H1 (cell line): ENCODE data around the gene CC2D2A. TPM values are rescaled to one million over a fixed set of nuclear protein-coding genes. Genes with fewer than 3 reads are reported as not detected.

Source experiments
- CTCF ChIA-PET: fragments of 300-600 bp; sonication (Branson Sonifier 250); formaldehyde crosslinking; loops from one replicate; lab custom pipeline; 2021; ENCODE audit not compliant: partially characterized antibody; lab: Charles Lee
- POLR2A ChIA-PET: fragments of 300-600 bp; sonication (Branson Sonifier 250); formaldehyde crosslinking; loops from one replicate; lab custom pipeline; 2021; ENCODE audit warnings: inconsistent platforms; ENCODE audit not compliant: partially characterized antibody; lab: Charles Lee
- DNase-seq, 2 experiments: peaks; one replicate each; pipeline versions ENCODE4 v3.0.0 to v3.0.0-alpha.2; 2010 to 2022; ENCODE audit warnings: low spot score in 2 of 2, low read depth in 1 of 2, mixed read lengths in 1 of 2
- FAIRE-seq: peaks from 2 replicates; lab custom pipeline; 2011; peaks lifted over from hg19 to GRCh38; lab: Jason Lieb, UNC
- H2AFZ ChIP-seq: 2 replicates; pipeline ENCODE4 v1.8.1; 2012; ENCODE audit warnings: low read length, inconsistent platforms
- H2AK5ac ChIP-seq: 2 replicates; pipeline ENCODE4 v1.6.1; 2013; ENCODE audit warnings: low read depth, low read length
- H2BK120ac ChIP-seq: replicated peaks from 2 replicates; pipeline ENCODE3; 2013; ENCODE audit warnings: low read depth, low read length, inconsistent platforms
- H2BK12ac ChIP-seq: 2 replicates; pipeline ENCODE4 v1.6.1; 2013; ENCODE audit warnings: low read depth, low read length
- H2BK15ac ChIP-seq: 2 replicates; pipeline ENCODE4 v1.6.1; 2013; ENCODE audit warnings: low read length
- H2BK20ac ChIP-seq: 2 replicates; pipeline ENCODE4 v1.6.1; 2013; ENCODE audit warnings: low read length
- H2BK5ac ChIP-seq: 2 replicates; pipeline ENCODE4 v1.6.1; 2013; ENCODE audit warnings: low read depth, low read length
- H3K14ac ChIP-seq: 2 replicates; pipeline ENCODE4 v1.6.1; 2013; ENCODE audit warnings: inconsistent platforms; ENCODE audit not compliant: insufficient read length
- H3K18ac ChIP-seq: 2 replicates; pipeline ENCODE4 v1.6.1; 2013; ENCODE audit warnings: low read length; ENCODE audit errors: extremely low read depth
- H3K23ac ChIP-seq: 2 replicates; pipeline ENCODE4 v1.6.1; 2013; ENCODE audit warnings: inconsistent platforms; ENCODE audit not compliant: insufficient read length
- H3K23me2 ChIP-seq: 2 replicates; pipeline ENCODE4 v1.6.1; 2013; ENCODE audit warnings: low read depth, low read length
- H3K27ac ChIP-seq: 2 replicates; pipeline ENCODE4 v1.6.1; 2011; ENCODE audit warnings: low read depth, low read length, inconsistent platforms
- H3K27me3 ChIP-seq, 4 experiments: replicated peaks in 1 of 4; 1 replicate in 1 of 4; 2 replicates in 3 of 4; pipeline versions ENCODE4 v1.6.1 to v1.8.1; 2011 to 2013; ENCODE audit warnings: low read length in 3 of 4, mild to moderate bottlenecking in 3 of 4, inconsistent platforms in 2 of 4, mixed read lengths in 2 of 4, moderate library complexity in 1 of 4; ENCODE audit not compliant: control insufficient read depth in 3 of 4, insufficient read depth in 3 of 4; ENCODE audit errors: extremely low read depth in 1 of 4
- H3K36me3 ChIP-seq, 4 experiments: 2 replicates each; pipeline versions ENCODE4 v1.6.1 to v1.8.1; 2011 to 2013; ENCODE audit warnings: mild to moderate bottlenecking in 4 of 4, low read length in 3 of 4, moderate library complexity in 2 of 4, control low read depth in 1 of 4, inconsistent platforms in 1 of 4; ENCODE audit not compliant: insufficient read depth in 4 of 4, control insufficient read depth in 2 of 4
- H3K4ac ChIP-seq: replicated peaks from 2 replicates; pipeline ENCODE3; 2013; ENCODE audit warnings: low read length, low read depth, mixed read lengths, inconsistent platforms; ENCODE audit not compliant: insufficient read length
- H3K4me1 ChIP-seq, 4 experiments: replicated peaks in 1 of 4; 1 replicate in 1 of 4; 2 replicates in 3 of 4; pipeline versions ENCODE4 v1.6.1 to v1.8.1; 2011 to 2013; ENCODE audit warnings: low read length in 3 of 4, inconsistent platforms in 2 of 4, mixed read lengths in 1 of 4; ENCODE audit not compliant: insufficient read depth in 4 of 4, control insufficient read depth in 3 of 4
- H3K4me2 ChIP-seq, 2 experiments: 2 replicates each; pipeline versions ENCODE4 v1.6.1 to v1.8.1; 2011 to 2013; ENCODE audit warnings: low read depth in 2 of 2, low read length in 2 of 2, control low read depth in 1 of 2, inconsistent platforms in 1 of 2, mild to moderate bottlenecking in 1 of 2; ENCODE audit not compliant: insufficient read depth in 1 of 2
- H3K4me3 ChIP-seq, 4 experiments: fragments of 200-600, 300-600 bp in 1 of 4; sonication (generic), shearing (Covaris generic), sonication (Bioruptor Twin) in 1 of 4; 2 replicates each; pipeline versions ENCODE4 v1.5.1 to v1.8.1; 2011 to 2016; ENCODE audit warnings: low read length in 4 of 4, low read depth in 3 of 4, control low read depth in 2 of 4, inconsistent platforms in 2 of 4, mild to moderate bottlenecking in 2 of 4, mixed read lengths in 1 of 4, moderate library complexity in 1 of 4; ENCODE audit not compliant: insufficient read depth in 2 of 4; ENCODE audit errors: extremely low read depth in 1 of 4
- H3K56ac ChIP-seq: replicated peaks from 2 replicates; pipeline ENCODE3; 2013; ENCODE audit warnings: low read depth, mild to moderate bottlenecking, mixed read lengths, low read length, inconsistent platforms; ENCODE audit not compliant: insufficient read length
- H3K79me1 ChIP-seq: 2 replicates; pipeline ENCODE4 v1.6.1; 2013; ENCODE audit warnings: low read depth, low read length, control low read depth
- H3K79me2 ChIP-seq, 2 experiments: 2 replicates each; pipeline versions ENCODE4 v1.6.1 to v1.8.1; 2012 to 2013; ENCODE audit warnings: low read length in 2 of 2, mild to moderate bottlenecking in 2 of 2, inconsistent platforms in 1 of 2; ENCODE audit not compliant: insufficient read depth in 2 of 2, control insufficient read depth in 1 of 2
- H3K9ac ChIP-seq, 4 experiments: replicated peaks in 1 of 4; 1 replicate in 1 of 4; 2 replicates in 3 of 4; pipeline versions ENCODE4 v1.6.1 to v1.8.1; 2011 to 2013; ENCODE audit warnings: low read depth in 3 of 4, low read length in 3 of 4, control low read depth in 2 of 4, mild to moderate bottlenecking in 2 of 4, moderate library complexity in 2 of 4, inconsistent platforms in 1 of 4; ENCODE audit errors: extremely low read depth in 1 of 4
- H3K9me3 ChIP-seq, 2 experiments: 2 replicates each; pipeline versions ENCODE4 v1.6.1 to v1.8.1; 2012 to 2013; ENCODE audit warnings: mild to moderate bottlenecking in 2 of 2, moderate library complexity in 2 of 2, control low read depth in 1 of 2, inconsistent platforms in 1 of 2, low read depth in 1 of 2, low read length in 1 of 2, mixed read lengths in 1 of 2; ENCODE audit not compliant: insufficient read depth in 2 of 2
- H4K20me1 ChIP-seq, 2 experiments: replicated peaks in 1 of 2; 2 replicates each; pipeline versions ENCODE3 to v1.8.1; 2011 to 2013; ENCODE audit warnings: inconsistent platforms in 2 of 2, low read length in 2 of 2, mild to moderate bottlenecking in 1 of 2; ENCODE audit not compliant: insufficient read depth in 2 of 2, control insufficient read depth in 1 of 2
- H4K5ac ChIP-seq: 2 replicates; pipeline ENCODE4 v1.6.1; 2013; ENCODE audit warnings: low read length, low read depth, mixed read lengths, inconsistent platforms; ENCODE audit not compliant: insufficient read length
- H4K8ac ChIP-seq: 2 replicates; pipeline ENCODE4 v1.8.0; 2013; ENCODE audit warnings: mild to moderate bottlenecking, moderate library complexity, low read length, inconsistent platforms; ENCODE audit not compliant: insufficient read depth; ENCODE audit errors: extremely low read depth
- H4K91ac ChIP-seq: replicated peaks from 2 replicates; pipeline ENCODE3; 2013; ENCODE audit warnings: low read length, mixed read lengths, inconsistent platforms; ENCODE audit not compliant: insufficient read length
- CBX8 ChIP-seq: fragments of 300-800, 300-1000 bp; sonication (generic); IDR thresholded peaks from 2 replicates; pipeline ENCODE4 v1.7.1; 2016; ENCODE audit warnings: low read depth, low read length, borderline replicate concordance
- CTCF ChIP-seq, 3 experiments: IDR thresholded peaks; 1 replicate in 2 of 3; 2 replicates in 1 of 3; pipeline versions ENCODE4 v1.5.1 to v1.6.1; 2011; ENCODE audit warnings: low read length in 3 of 3, mild to moderate bottlenecking in 3 of 3, inconsistent platforms in 2 of 3, low read depth in 1 of 3, moderate library complexity in 1 of 3; ENCODE audit not compliant: insufficient read depth in 1 of 3; ENCODE audit errors: control extremely low read depth in 1 of 3
- KDM4A ChIP-seq: IDR thresholded peaks from one replicate; pipeline ENCODE4 v1.7.1; 2012; ENCODE audit warnings: low read depth, mild to moderate bottlenecking, moderate library complexity, low read length, inconsistent platforms; ENCODE audit not compliant: severe bottlenecking
- NRF1 ChIP-seq: IDR thresholded peaks from 2 replicates; pipeline ENCODE4 v1.6.1; 2011; ENCODE audit warnings: mild to moderate bottlenecking, low read depth, low read length, improper control_type of control experiment
- POU5F1 ChIP-seq: IDR thresholded peaks from 2 replicates; pipeline ENCODE4 v1.6.1; 2011; ENCODE audit warnings: low read depth, mild to moderate bottlenecking, low read length, moderate library complexity
- RAD21 ChIP-seq, 2 experiments: IDR thresholded peaks in 1 of 2; conservative IDR thresholded peaks in 1 of 2; 2 replicates each; pipeline ENCODE4 v1.6.1; 2011; ENCODE audit warnings: low read depth in 2 of 2, low read length in 2 of 2, improper control_type of control experiment in 1 of 2, inconsistent platforms in 1 of 2, mild to moderate bottlenecking in 1 of 2, moderate library complexity in 1 of 2
- TAF1 ChIP-seq: IDR thresholded peaks from 2 replicates; pipeline ENCODE4 v1.6.1; 2011; ENCODE audit warnings: mild to moderate bottlenecking, low read depth, low read length
- TAF7 ChIP-seq: optimal IDR thresholded peaks from 2 replicates; pipeline ENCODE3; 2011; ENCODE audit warnings: low read depth, mild to moderate bottlenecking, inconsistent platforms, low read length, moderate library complexity, borderline replicate concordance
- TEAD4 ChIP-seq: IDR thresholded peaks from 2 replicates; pipeline ENCODE4 v1.6.1; 2012; ENCODE audit warnings: low read depth, low read length, inconsistent platforms, mixed read lengths
- WGBS, 2 experiments: shearing (Covaris generic) in 1 of 2; methylation state at CpG; one replicate each; pipeline versions ENCODE4 v1.1.6 to v1.1.7; 2013 to 2015; ENCODE audit warnings: low lambda C conversion rate in 2 of 2, mixed read lengths in 2 of 2, inconsistent platforms in 1 of 2, low coverage in 1 of 2, missing lambda C conversion rate in 1 of 2; ENCODE audit not compliant: insufficient replicate concordance in 2 of 2, insufficient coverage in 1 of 2, insufficient read length in 1 of 2; ENCODE audit errors: extremely low coverage in 1 of 2, missing lambda C conversion rate in 1 of 2; 5-methylcytosine and 5-hydroxymethylcytosine counted together
- polyA plus RNA-seq, 7 experiments: library from polyadenylated mRNA; depleted of rRNA in 3 of 7; stranded (reverse) in 5 of 7; unstranded in 2 of 7; fragments of >200 nt in 5 of 7; fragments of 200-250 nt in 2 of 7; gene quantifications; 1 replicate in 5 of 7; 2 replicates in 1 of 7; 4 replicates in 1 of 7; pipeline versions ENCODE4 v1.2.1 to v1.2.3, GENCODE V29; 2011 to 2013; ENCODE audit warnings: missing spikeins in 2 of 7, mixed read lengths in 2 of 7
- total RNA-seq: library from RNA; stranded (reverse); fragmentation: NEBNext Ultra II Directional; extraction: Animal tissue kit (Norgen Biotek cat#: 25700); gene quantifications from 2 replicates; pipeline ENCODE4 v1.2.1, GENCODE V29; 2021

Gene CC2D2A
- total and polyA plus RNA-seq, 2 of the 8 experiments (the other 6 are each of a cell fraction or from before 2014, with no cell fraction given) = 11.0 to 12.2 TPM

- Histone ChIP-seq H3K4me1 (no peaks in the 10 kb centered on the region), H2AFZ (no peak overlapping the region), H3K18ac (no peak overlapping the region), H3K4me2 (no peak overlapping the region), H4K8ac (no peak overlapping the region), H3K4ac (no peak overlapping the region), H3K79me1 (no peaks in the 10 kb centered on the region), H2BK120ac (no peak overlapping the region), H3K14ac (no peak overlapping the region), H3K36me3 (no peaks in the 10 kb centered on the region), H3K4me3 (no peak overlapping the region), H2BK15ac (no peak overlapping the region), H4K91ac (no peak overlapping the region), H3K23ac (no peak overlapping the region), H2AK5ac (no peak overlapping the region), H3K56ac (no peak overlapping the region), H2BK20ac (no peak overlapping the region), H3K27ac (no peak overlapping the region), H4K5ac (no peak overlapping the region), H3K9ac (no peak overlapping the region), H2BK12ac (no peak overlapping the region), H3K27me3 (no peaks in the 10 kb centered on the region), H3K23me2 (no peaks in the 10 kb centered on the region; the same call in 1 of the 2 replicates), H3K9me3 (peaks cover 0 to 3% of the 10 kb centered on the region in 2 experiments; a peak in 2 of 4 replicates), H4K20me1 (no peaks in the 10 kb centered on the region), H2BK5ac (no peak overlapping the region), H3K79me2 (no peaks in the 10 kb centered on the region)
- ChIA-PET POLR2A (no interaction called here), CTCF (interaction anchor here (2.1 kb wide), 1 partner anchor 14 kb away, joined by 8 read pairs; no protein-coding TSS in a partner anchor)
- WGBS, 2 experiments = 67% methylated on average over 2 of the region's 2 CpGs; no CpG with 5 or more reads in 1 of the 2 experiments
- DNase-seq = no peak
- FAIRE-seq = no peak
- TF ChIP-seq TAF1 (no peak), RAD21 (IDR thresholded peaks at IDR 0.05 in 1 of 2, conservative IDR thresholded peaks at IDR 0.05 in 1 of 2; ENCODE audit: low read depth in 2 of 2, low read length in 2 of 2) (no peak), CBX8 (no peak), KDM4A (no peak), TEAD4 (no peak), CTCF (IDR thresholded peaks at IDR 0.05; ENCODE audit: control extremely low read depth in 1 of 3, insufficient read depth in 1 of 3, low read depth in 1 of 3, low read length in 3 of 3) (no peak), POU5F1 (no peak), NRF1 (no peak), TAF7 (no peak)
Observed at GRCh38 chr4:15443371-15444160, 26.1 kb upstream of the CC2D2A start.
